IMR-90 (cell line): Measurements from ENCODE around the gene SPI1. TPM values are rescaled to one million over a fixed set of nuclear protein-coding genes. Genes with fewer than 3 reads are reported as not detected.

Experiments
- ATAC-seq: fragments of 200-7000 bp; cut with Tn5 transposase; 2 replicates; pipeline ENCODE4 v1.9.1; 2020; ENCODE audit warnings: low read depth, mild to moderate bottlenecking, moderate library complexity
- BruUV-seq: library from RNA; stranded (reverse); fragments of 400-500 nt; replicated peaks from 2 replicates; lab custom pipeline; 2021; lab: Mats Ljungman, UMichigan
- CTCF ChIA-PET: fragments of 300-600 bp; formaldehyde crosslinking; extraction: SDS; loops from one replicate; lab custom pipeline; 2021; ENCODE audit warnings: antibody characterized with exemption; lab: Yijun Ruan, JAX
- POLR2A ChIA-PET: fragments of 300-600 bp; sonication (Branson Sonifier 250); formaldehyde crosslinking; loops from one replicate; lab custom pipeline; 2022; ENCODE audit warnings: antibody characterized with exemption; ENCODE audit not compliant: unreplicated experiment; lab: Charles Lee
- DNase-seq: peaks from one replicate; pipeline ENCODE4 v3.0.0; 2013
- H2AFZ ChIP-seq: replicated peaks from 2 replicates; pipeline ENCODE3; 2013; ENCODE audit warnings: low read length, mild to moderate bottlenecking; ENCODE audit not compliant: poor library complexity
- H2AK5ac ChIP-seq: 2 replicates; pipeline ENCODE4 v1.6.1; 2013; ENCODE audit warnings: low read depth, low read length, inconsistent platforms
- H2AK9ac ChIP-seq: replicated peaks from 2 replicates; pipeline ENCODE3; 2013; ENCODE audit warnings: mild to moderate bottlenecking, low read depth, low read length, moderate library complexity; ENCODE audit not compliant: poor library complexity
- H2BK120ac ChIP-seq: 2 replicates; pipeline ENCODE4 v1.6.1; 2013; ENCODE audit warnings: low read depth, low read length, inconsistent platforms
- H2BK15ac ChIP-seq: 3 replicates; pipeline ENCODE4 v1.6.1; 2013; ENCODE audit warnings: low read depth, low read length, inconsistent platforms
- H2BK20ac ChIP-seq: 2 replicates; pipeline ENCODE4 v1.6.1; 2013; ENCODE audit warnings: low read depth, mild to moderate bottlenecking, inconsistent platforms, low read length, moderate library complexity
- H2BK5ac ChIP-seq: 2 replicates; pipeline ENCODE4 v1.6.1; 2013; ENCODE audit warnings: mild to moderate bottlenecking, low read depth, low read length, inconsistent platforms; ENCODE audit not compliant: poor library complexity, severe bottlenecking
- H3K14ac ChIP-seq: replicated peaks from 2 replicates; pipeline ENCODE4 v1.6.1; 2013; ENCODE audit warnings: low read depth, low read length, inconsistent platforms
- H3K18ac ChIP-seq: 2 replicates; pipeline ENCODE4 v1.6.1; 2013; ENCODE audit warnings: low read depth, low read length, control low read depth
- H3K23ac ChIP-seq: 2 replicates; pipeline ENCODE4 v1.6.1; 2013; ENCODE audit warnings: low read depth, low read length, inconsistent platforms
- H3K27ac ChIP-seq: 2 replicates; pipeline ENCODE4 v1.5.1; 2013; ENCODE audit warnings: mild to moderate bottlenecking, control low read depth, low read length; ENCODE audit not compliant: insufficient read depth
- H3K27me3 ChIP-seq: 2 replicates; pipeline ENCODE4 v1.6.1; 2013; ENCODE audit warnings: low read length; ENCODE audit not compliant: control insufficient read depth, insufficient read depth
- H3K36me3 ChIP-seq: 2 replicates; pipeline ENCODE4 v1.6.1; 2013; ENCODE audit warnings: low read length, mixed read lengths; ENCODE audit not compliant: control insufficient read depth, insufficient read depth
- H3K4ac ChIP-seq: 2 replicates; pipeline ENCODE4 v1.6.1; 2013; ENCODE audit warnings: low read depth, low read length, inconsistent platforms
- H3K4me1 ChIP-seq: 2 replicates; pipeline ENCODE4 v1.6.1; 2013; ENCODE audit warnings: low read length, mixed read lengths; ENCODE audit not compliant: control insufficient read depth, insufficient read depth
- H3K4me2 ChIP-seq: 2 replicates; pipeline ENCODE4 v1.6.1; 2013; ENCODE audit warnings: low read depth, mild to moderate bottlenecking, control low read depth, low read length, moderate library complexity
- H3K4me3 ChIP-seq: 2 replicates; pipeline ENCODE4 v1.5.1; 2013; ENCODE audit warnings: low read depth, mild to moderate bottlenecking, control low read depth, low read length, moderate library complexity; ENCODE audit not compliant: insufficient read depth
- H3K56ac ChIP-seq: 2 replicates; pipeline ENCODE4 v1.6.1; 2013; ENCODE audit warnings: low read length, inconsistent platforms; ENCODE audit not compliant: insufficient read depth; ENCODE audit errors: extremely low read depth
- H3K79me1 ChIP-seq, 2 experiments: 2 replicates each; pipeline ENCODE4 v1.6.1; 2013; ENCODE audit warnings: low read length in 2 of 2, inconsistent platforms in 1 of 2, low read depth in 1 of 2
- H3K9ac ChIP-seq: 2 replicates; pipeline ENCODE4 v1.6.1; 2013; ENCODE audit warnings: low read depth, low read length, control low read depth
- H3K9me1 ChIP-seq: 2 replicates; pipeline ENCODE4 v1.6.1; 2013; ENCODE audit warnings: low read length, inconsistent platforms; ENCODE audit not compliant: insufficient read depth
- H3K9me3 ChIP-seq: 2 replicates; pipeline ENCODE4 v1.6.1; 2013; ENCODE audit warnings: low read length; ENCODE audit not compliant: control insufficient read depth, insufficient read depth
- H4K20me1 ChIP-seq: 2 replicates; pipeline ENCODE4 v1.6.1; 2013; ENCODE audit warnings: low read length, inconsistent platforms; ENCODE audit not compliant: insufficient read depth
- H4K5ac ChIP-seq: 2 replicates; pipeline ENCODE4 v1.6.1; 2013; ENCODE audit warnings: mild to moderate bottlenecking, low read depth, low read length, control low read depth
- H4K8ac ChIP-seq, 2 experiments: 2 replicates each; pipeline ENCODE4 v1.6.1; 2013; ENCODE audit warnings: low read depth in 2 of 2, low read length in 2 of 2, control low read depth in 1 of 2, inconsistent platforms in 1 of 2
- H4K91ac ChIP-seq: 2 replicates; pipeline ENCODE4 v1.6.1; 2013; ENCODE audit warnings: low read depth, low read length, inconsistent platforms; ENCODE audit not compliant: insufficient read depth
- BHLHE40 ChIP-seq: fragments of 150-350 bp; IDR thresholded peaks from 2 replicates; pipeline ENCODE4 v1.6.1; 2016; ENCODE audit warnings: mild to moderate bottlenecking, low read depth, low read length
- CEBPB ChIP-seq: IDR thresholded peaks from 2 replicates; pipeline ENCODE4 v1.6.1; 2012; ENCODE audit warnings: low read depth, low read length, improper control_type of control experiment
- CHD1 ChIP-seq: IDR thresholded peaks from 2 replicates; pipeline ENCODE4 v1.6.1; 2012; ENCODE audit warnings: low read depth, low read length, improper control_type of control experiment
- CTCF ChIP-seq: conservative IDR thresholded peaks from 2 replicates; pipeline ENCODE4 v1.5.1; 2012; ENCODE audit warnings: mild to moderate bottlenecking, low read depth, low read length, improper control_type of control experiment
- ELK1 ChIP-seq: fragments of 150-350 bp; IDR thresholded peaks from 2 replicates; pipeline ENCODE4 v1.6.1; 2016; ENCODE audit warnings: low read depth, mild to moderate bottlenecking, low read length, moderate library complexity, borderline replicate concordance
- FOS ChIP-seq: fragments of 150-350 bp; IDR thresholded peaks from 2 replicates; pipeline ENCODE4 v1.6.1; 2016; ENCODE audit warnings: low read depth, low read length
- MAFK ChIP-seq: IDR thresholded peaks from 2 replicates; pipeline ENCODE4 v1.6.1; 2012; ENCODE audit warnings: low read depth, low read length, improper control_type of control experiment
- MAZ ChIP-seq: IDR thresholded peaks from 2 replicates; pipeline ENCODE4 v1.6.1; 2012; ENCODE audit warnings: low read depth, mild to moderate bottlenecking, low read length, improper control_type of control experiment, moderate library complexity, borderline replicate concordance
- MXI1 ChIP-seq: IDR thresholded peaks from 2 replicates; pipeline ENCODE4 v1.6.1; 2012; ENCODE audit warnings: low read depth, mild to moderate bottlenecking, low read length, moderate library complexity, borderline replicate concordance
- NFE2L2 ChIP-seq: fragments of 150-350 bp; IDR thresholded peaks from 2 replicates; pipeline ENCODE4 v1.6.1; 2016; ENCODE audit warnings: low read depth, mild to moderate bottlenecking, low read length
- POLR2A ChIP-seq: IDR thresholded peaks from 2 replicates; pipeline ENCODE4 v1.6.1; 2012; ENCODE audit warnings: mild to moderate bottlenecking, low read depth, low read length
- RAD21 ChIP-seq: IDR thresholded peaks from 2 replicates; pipeline ENCODE4 v1.6.1; 2012; ENCODE audit warnings: low read length, improper control_type of control experiment
- RCOR1 ChIP-seq: IDR thresholded peaks from 2 replicates; pipeline ENCODE4 v1.6.1; 2012; ENCODE audit warnings: mild to moderate bottlenecking, low read length, improper control_type of control experiment; ENCODE audit not compliant: insufficient replicate concordance
- RFX5 ChIP-seq: IDR thresholded peaks from 2 replicates; pipeline ENCODE4 v1.8.0; 2012; ENCODE audit warnings: low read depth, mild to moderate bottlenecking, low read length, moderate library complexity
- SMC3 ChIP-seq: fragments of 150-350 bp; IDR thresholded peaks from 2 replicates; pipeline ENCODE4 v1.6.1; 2016; ENCODE audit warnings: low read depth, mild to moderate bottlenecking, antibody characterized with exemption, low read length, moderate library complexity
- USF2 ChIP-seq: fragments of 150-350 bp; IDR thresholded peaks from 2 replicates; pipeline ENCODE4 v1.6.1; 2017; ENCODE audit warnings: mild to moderate bottlenecking, antibody characterized with exemption, low read length, low read depth
- WGBS, 2 experiments: methylation state at CpG; one replicate each; pipeline versions ENCODE4 v1.1.5 to v1.1.7; 2013; ENCODE audit warnings: missing lambda C conversion rate in 2 of 2; ENCODE audit not compliant: insufficient read length in 1 of 2; ENCODE audit errors: extremely low coverage in 2 of 2; 5-methylcytosine and 5-hydroxymethylcytosine counted together
- dilution Hi-C: fragments of 300-500 bp; cut with HindIII; formaldehyde crosslinking; loops from one replicate; pipeline ENCODE4 v1.14.3; 2018; ENCODE audit warnings: low sequenced_read_pairs; ENCODE audit not compliant: unreplicated experiment
- in situ Hi-C: fragments of 300-500 bp; cut with MboI; formaldehyde crosslinking; loops from 3 replicates; pipeline ENCODE4 v1.14.3; 2019; ENCODE audit warnings: low sequenced_read_pairs, inconsistent platforms, mixed read lengths
- intact Hi-C: fragments of 100-400 bp; cut with micrococcal nuclease; formaldehyde crosslinking; loops from 2 replicates; pipeline ENCODE4 v1.10.0; 2022
- polyA plus RNA-seq, 3 experiments: library from polyadenylated mRNA; depleted of rRNA; stranded (reverse); fragments of >200 nt; gene quantifications; 2 replicates each; pipeline ENCODE4 v1.2.3, GENCODE V29; 2012; ENCODE audit warnings: low replicate concordance in 1 of 3
- total RNA-seq: library from RNA; depleted of rRNA; stranded (reverse); fragments of >200 nt; gene quantifications from 2 replicates; pipeline ENCODE4 v1.2.3, GENCODE V29; 2012

The SPI1 gene
- total and polyA plus RNA-seq, 2 of the 4 experiments (the other 2 are of a cell fraction) = not detected

GRCh38 chr11:47372422-47372821 lies 5.9 kb downstream of the SPI1 start:
- Histone ChIP-seq H3K4ac (no peak overlapping the region), H3K79me1 (no peaks in the 10 kb centered on the region), H3K4me1 (peaks cover 5% of the 10 kb centered on the region), H2AK5ac (no peak overlapping the region), H4K91ac (no peak overlapping the region), H3K27ac (no peak overlapping the region), H3K9me3 (no peaks in the 10 kb centered on the region), H4K8ac (no peak overlapping the region), H2AFZ (no peak overlapping the region), H3K23ac (no peak overlapping the region), H3K9ac (no peak overlapping the region), H3K27me3 (peaks cover 2% of the 10 kb centered on the region), H2BK20ac (no peak overlapping the region), H2BK120ac (no peak overlapping the region), H2BK5ac (no peak overlapping the region), H2BK15ac (no peak overlapping the region), H3K4me3 (no peak overlapping the region), H4K5ac (no peak overlapping the region), H3K9me1 (peaks cover 9% of the 10 kb centered on the region), H3K14ac (no peak overlapping the region), H3K4me2 (no peak overlapping the region), H3K56ac (no peak overlapping the region), H2AK9ac (no peak overlapping the region), H3K18ac (no peak overlapping the region), H4K20me1 (no peaks in the 10 kb centered on the region; the same call in 1 of the 2 replicates), H3K36me3 (no peaks in the 10 kb centered on the region)
- WGBS, 2 experiments = no CpG with 5 or more reads among the region's 7 CpGs
- CTCF ChIA-PET = no interaction called here
- DNase-seq = no peak
- TF ChIP-seq SMC3 (no peak), FOS (no peak), MAZ (no peak), RFX5 (no peak), CHD1 (no peak), RCOR1 (no peak), MAFK (no peak), CTCF (no peak), MXI1 (no peak), NFE2L2 (no peak), ELK1 (no peak), RAD21 (no peak), BHLHE40 (no peak), POLR2A (no peak), USF2 (no peak), CEBPB (no peak)
- in situ Hi-C loops (loop anchor here (25.0 kb wide), 1 partner anchor 485 kb away; no protein-coding TSS in a partner anchor), intact Hi-C loops (no loop called here), dilution Hi-C loops (no loop called here)
- BruUV-seq = no TSS peak
- ATAC-seq = no peak
- POLR2A ChIA-PET = no interaction called here
